ENCODE measurements around the gene INSIG2. TPM values are rescaled to one million over a fixed set of nuclear protein-coding genes. Genes with fewer than 3 reads are reported as not detected.

The INSIG2 gene
- total RNA-seq, 3 donors from 2014 or later (not counting 1 experiment from before 2014, with no cell fraction given): 9.5 to 20.5 (median 13.9) TPM

DNA sequence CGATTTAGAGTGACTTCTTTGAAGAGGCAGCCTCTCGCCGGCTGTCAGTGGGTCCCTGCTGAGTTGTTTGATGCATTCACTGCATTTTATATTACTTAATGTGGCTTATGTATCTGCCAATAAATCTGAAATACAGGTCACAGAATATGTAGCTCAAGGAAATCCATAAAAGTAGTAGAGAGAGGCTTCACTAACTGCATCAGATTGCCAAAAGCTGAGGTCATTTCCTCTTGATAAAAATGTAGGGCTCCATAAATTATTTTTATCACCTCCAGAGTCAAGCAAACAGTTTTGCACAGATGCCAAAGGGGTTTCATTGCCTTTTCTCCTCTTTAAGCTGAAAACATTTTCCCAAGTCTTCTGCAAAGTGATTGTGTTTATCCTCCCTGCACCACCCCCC is 37.9 kb upstream of the INSIG2 start:
- intact Hi-C loops (cut with micrococcal nuclease): no loop called here
- Histone ChIP-seq H3K9me3 (ENCODE audit: control insufficient read depth, insufficient read depth, low read length) (no peaks in the 10 kb centered on the region), H3K27ac (ENCODE audit: low read length) (no peak overlapping the region), H3K27me3 (ENCODE audit: control insufficient read depth, insufficient read depth, low read length) (peaks cover 14% of the 10 kb centered on the region), H3K4me3 (ENCODE audit: low read length) (no peak overlapping the region), H3K36me3 (ENCODE audit: control insufficient read depth, insufficient read depth, low read length) (no peaks in the 10 kb centered on the region), H3K4me1 (ENCODE audit: control insufficient read depth, insufficient read depth, low read length) (peaks cover 3% of the 10 kb centered on the region)
- no peak for TF ChIP-seq CTCF (IDR thresholded peaks at IDR 0.05)
- H3K36me3 Mint-ChIP-seq: no peaks in the 10 kb centered on the region
- H3K4me3 Mint-ChIP-seq: no peak overlapping the region
- no peak overlapping the region for H3K27ac Mint-ChIP-seq
- no peaks in the 10 kb centered on the region for H3K9me3 Mint-ChIP-seq
- no peak for DNase-seq
- ATAC-seq: no peak
- 52% methylated on average over 3 of the region's 3 CpGs for WGBS (ENCODE audit: insufficient coverage)
- H3K4me1 Mint-ChIP-seq: peaks cover 0 to 5% of the 10 kb centered on the region in 2 donors
- peaks cover 20 to 57% of the 10 kb centered on the region in 2 donors for H3K27me3 Mint-ChIP-seq (ENCODE audit: low read depth in 2 of 2)

DNA sequence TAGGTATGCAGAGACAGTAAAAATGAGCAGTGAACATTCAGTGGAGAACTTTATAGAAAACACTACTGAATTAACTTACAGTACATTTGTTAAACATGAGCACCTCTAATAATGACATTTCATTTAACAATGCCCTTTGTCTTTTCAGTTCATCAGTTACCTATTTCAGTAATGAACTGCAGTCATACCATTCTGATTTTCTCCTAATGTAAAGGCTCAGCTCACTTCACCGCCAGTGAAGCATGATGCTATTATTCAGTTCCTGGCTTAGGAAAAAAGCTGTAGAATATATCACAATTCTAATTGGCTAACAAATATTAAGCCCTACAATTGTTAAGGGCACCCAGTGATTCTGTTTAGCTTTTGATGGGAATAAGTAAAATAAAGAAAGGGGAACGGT is 37.3 kb upstream of the INSIG2 start:
- no peaks in the 10 kb centered on the region for H3K9me3 Mint-ChIP-seq
- Histone ChIP-seq H3K36me3 (ENCODE audit: control insufficient read depth, insufficient read depth, low read length) (no peaks in the 10 kb centered on the region), H3K9me3 (ENCODE audit: control insufficient read depth, insufficient read depth, low read length) (no peaks in the 10 kb centered on the region), H3K27me3 (ENCODE audit: control insufficient read depth, insufficient read depth, low read length) (peaks cover 14% of the 10 kb centered on the region), H3K27ac (ENCODE audit: low read length) (no peak overlapping the region), H3K4me3 (ENCODE audit: low read length) (no peak overlapping the region), H3K4me1 (ENCODE audit: control insufficient read depth, insufficient read depth, low read length) (peaks cover 8% of the 10 kb centered on the region)
- H3K4me1 Mint-ChIP-seq: peaks cover 0 to 5% of the 10 kb centered on the region in 2 donors
- H3K27ac Mint-ChIP-seq: no peak overlapping the region
- DNase-seq (no peak), ATAC-seq (no peak)
- intact Hi-C loops (cut with micrococcal nuclease): no loop called here
- 100% methylated on average over 1 of the region's 2 CpGs for WGBS (ENCODE audit: insufficient coverage)
- H3K4me3 Mint-ChIP-seq: no peak overlapping the region
- H3K36me3 Mint-ChIP-seq: no peaks in the 10 kb centered on the region
- no peak for TF ChIP-seq CTCF (IDR thresholded peaks at IDR 0.05)
- peaks cover 24 to 62% of the 10 kb centered on the region in 2 donors for H3K27me3 Mint-ChIP-seq (ENCODE audit: low read depth in 2 of 2)

DNA sequence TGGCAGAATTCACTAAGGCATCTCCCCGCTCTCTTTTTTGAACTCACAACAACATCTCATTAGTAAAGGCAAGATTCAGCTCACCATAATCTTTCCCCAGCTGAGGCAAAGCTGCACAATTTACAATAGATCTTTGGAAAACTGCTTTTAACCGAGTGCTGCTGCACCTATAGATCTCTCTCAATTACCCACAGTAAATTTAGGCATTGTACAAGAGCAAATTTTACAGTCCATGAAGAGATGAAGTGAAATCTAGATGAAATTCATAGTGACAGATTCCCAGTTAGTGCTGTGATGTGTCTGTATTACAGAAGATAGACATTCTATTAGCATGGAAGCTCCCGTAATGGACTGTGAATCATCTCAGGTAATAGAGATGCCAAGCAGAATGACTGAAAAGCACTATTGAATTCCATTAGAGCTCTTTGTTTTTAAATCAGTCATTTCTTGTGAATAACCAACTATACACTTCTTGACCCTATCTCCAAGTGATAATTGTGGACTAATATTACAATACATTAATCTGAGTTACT is 36.4 kb upstream of the INSIG2 start:
- H3K9me3 Mint-ChIP-seq: no peaks in the 10 kb centered on the region
- peaks cover 0 to 5% of the 10 kb centered on the region in 2 donors for H3K4me1 Mint-ChIP-seq
- H3K36me3 Mint-ChIP-seq: no peaks in the 10 kb centered on the region
- Histone ChIP-seq H3K4me3 (ENCODE audit: low read length) (no peak overlapping the region), H3K27ac (ENCODE audit: low read length) (no peak overlapping the region), H3K27me3 (ENCODE audit: control insufficient read depth, insufficient read depth, low read length) (peaks cover 9% of the 10 kb centered on the region), H3K4me1 (ENCODE audit: control insufficient read depth, insufficient read depth, low read length) (peaks cover 13% of the 10 kb centered on the region), H3K9me3 (ENCODE audit: control insufficient read depth, insufficient read depth, low read length) (no peaks in the 10 kb centered on the region), H3K36me3 (ENCODE audit: control insufficient read depth, insufficient read depth, low read length) (no peaks in the 10 kb centered on the region)
- ATAC-seq (no peak), DNase-seq (no peak)
- 95% methylated on average over 3 of the region's 3 CpGs for WGBS (ENCODE audit: insufficient coverage)
- peaks cover 24 to 61% of the 10 kb centered on the region in 2 donors for H3K27me3 Mint-ChIP-seq (ENCODE audit: low read depth in 2 of 2)
- intact Hi-C loops (cut with micrococcal nuclease): no loop called here
- no peak overlapping the region for H3K27ac Mint-ChIP-seq
- H3K4me3 Mint-ChIP-seq: no peak overlapping the region
- no peak for TF ChIP-seq CTCF (IDR thresholded peaks at IDR 0.05)

GRCh38 chr2:118052474-118052873 is 35.8 kb upstream of the INSIG2 start:
- no peak for ATAC-seq
- no peak for DNase-seq
- intact Hi-C loops (cut with micrococcal nuclease): no loop called here
- WGBS (ENCODE audit: insufficient coverage): 97% methylated on average over 2 of the region's 2 CpGs
- no peak for TF ChIP-seq CTCF (IDR thresholded peaks at IDR 0.05)
- Histone ChIP-seq H3K9me3 (ENCODE audit: control insufficient read depth, insufficient read depth, low read length) (no peaks in the 10 kb centered on the region), H3K27ac (ENCODE audit: low read length) (no peak overlapping the region), H3K4me1 (ENCODE audit: control insufficient read depth, insufficient read depth, low read length) (peaks cover 13% of the 10 kb centered on the region), H3K27me3 (ENCODE audit: control insufficient read depth, insufficient read depth, low read length) (peaks cover 3% of the 10 kb centered on the region), H3K4me3 (ENCODE audit: low read length) (no peak overlapping the region), H3K36me3 (ENCODE audit: control insufficient read depth, insufficient read depth, low read length) (no peaks in the 10 kb centered on the region)
- Mint-ChIP-seq H3K9me3 (no peaks in the 10 kb centered on the region), H3K27ac (no peak overlapping the region), H3K27me3 (ENCODE audit: low read depth in 2 of 2) (peaks cover 21 to 55% of the 10 kb centered on the region in 2 donors), H3K4me1 (peaks cover 0 to 5% of the 10 kb centered on the region in 2 donors), H3K36me3 (no peaks in the 10 kb centered on the region), H3K4me3 (no peak overlapping the region)
